Fibroblast of lung (primary cell): ENCODE measurements around the gene USP47.

Experiments used
- CTCF ChIP-seq, 2 donors: IDR thresholded peaks in 1 of 2; conservative IDR thresholded peaks in 1 of 2; 1 replicate in 1 of 2; 2 replicates in 1 of 2; pipeline ENCODE4 v1.5.1; 2011 to 2012; ENCODE audit warnings: low read length in 2 of 2, control low read depth in 1 of 2, inconsistent platforms in 1 of 2, low read depth in 1 of 2, mild to moderate bottlenecking in 1 of 2
- EZH2 ChIP-seq: IDR thresholded peaks from 2 replicates; pipeline ENCODE4 v1.5.1; 2012; ENCODE audit warnings: low read length, control low read depth, mild to moderate bottlenecking; ENCODE audit errors: missing control alignments

- TF ChIP-seq CTCF (conservative IDR thresholded peaks at IDR 0.05 in 1 of 2, IDR thresholded peaks at IDR 0.05 in 1 of 2; ENCODE audit: low read depth in 1 of 2, low read length in 2 of 2) = no peak
- TF ChIP-seq EZH2 = no peak
Measured at GRCh38 chr11:11989774-11990744, 148.3 kb downstream of the USP47 start.
